Measurements from ENCODE around the gene CCL21. TPM values are rescaled to one million over a fixed set of nuclear protein-coding genes. Genes with fewer than 3 reads are reported as not detected.
"Not testable (repeated sequence)": the region's sequence is repeated elsewhere in the genome, so short reads cannot be mapped to it uniquely, and the experiment has no call there.

The CCL21 gene
- total and polyA plus RNA-seq, 2 experiments from 2014 or later = not detected

DNA sequence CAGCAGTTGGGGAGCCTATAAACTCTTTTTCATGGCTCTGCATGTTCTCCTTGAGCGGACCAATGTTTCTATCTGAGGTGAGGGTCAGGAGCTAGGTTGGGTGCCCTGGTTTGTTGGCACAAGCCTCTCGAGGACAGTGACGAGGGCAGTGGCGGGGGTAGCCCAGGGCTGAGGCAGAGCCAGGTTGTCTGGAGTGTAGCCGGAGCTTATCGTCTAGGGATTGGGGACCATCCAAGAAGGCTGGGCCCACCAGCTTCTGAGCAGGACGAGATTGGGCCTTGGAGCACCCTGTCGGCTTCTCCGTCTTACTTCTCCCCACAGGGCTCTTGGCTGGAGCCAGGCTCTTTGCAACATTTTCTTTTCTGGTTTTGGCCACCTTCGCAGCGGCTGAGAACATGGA is 13.2 kb upstream of the CCL21 start:
- Histone ChIP-seq H3K27ac (no peak overlapping the region), H3K9me2 (replicated peaks; ENCODE audit: insufficient read depth) (no peaks in the 10 kb centered on the region), H3K9me3 (ENCODE audit: low read depth) (no peaks in the 10 kb centered on the region), H3K36me3 (replicated peaks; ENCODE audit: insufficient read depth, low read depth) (no peaks in the 10 kb centered on the region), H2AFZ (no peak overlapping the region), H3K79me2 (no peaks in the 10 kb centered on the region), H3K4me3 (no peak overlapping the region), H3K4me2 (no peak overlapping the region), H4K20me1 (ENCODE audit: insufficient read depth, poor library complexity, severe bottlenecking) (no peaks in the 10 kb centered on the region), H3K4me1 (ENCODE audit: insufficient read depth) (no peaks in the 10 kb centered on the region), H3K27me3 (no peaks in the 10 kb centered on the region)
- TF ChIP-seq, protein P1, sequence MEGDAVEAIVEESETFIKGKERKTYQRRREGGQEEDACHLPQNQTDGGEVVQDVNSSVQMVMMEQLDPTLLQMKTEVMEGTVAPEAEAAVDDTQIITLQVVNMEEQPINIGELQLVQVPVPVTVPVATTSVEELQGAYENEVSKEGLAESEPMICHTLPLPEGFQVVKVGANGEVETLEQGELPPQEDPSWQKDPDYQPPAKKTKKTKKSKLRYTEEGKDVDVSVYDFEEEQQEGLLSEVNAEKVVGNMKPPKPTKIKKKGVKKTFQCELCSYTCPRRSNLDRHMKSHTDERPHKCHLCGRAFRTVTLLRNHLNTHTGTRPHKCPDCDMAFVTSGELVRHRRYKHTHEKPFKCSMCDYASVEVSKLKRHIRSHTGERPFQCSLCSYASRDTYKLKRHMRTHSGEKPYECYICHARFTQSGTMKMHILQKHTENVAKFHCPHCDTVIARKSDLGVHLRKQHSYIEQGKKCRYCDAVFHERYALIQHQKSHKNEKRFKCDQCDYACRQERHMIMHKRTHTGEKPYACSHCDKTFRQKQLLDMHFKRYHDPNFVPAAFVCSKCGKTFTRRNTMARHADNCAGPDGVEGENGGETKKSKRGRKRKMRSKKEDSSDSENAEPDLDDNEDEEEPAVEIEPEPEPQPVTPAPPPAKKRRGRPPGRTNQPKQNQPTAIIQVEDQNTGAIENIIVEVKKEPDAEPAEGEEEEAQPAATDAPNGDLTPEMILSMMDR (IDR thresholded peaks at IDR 0.05; ENCODE audit: poor library complexity) = no peak
- TF ChIP-seq EZH2 (IDR thresholded peaks at IDR 0.05; ENCODE audit: borderline replicate concordance) = no peak
- TF ChIP-seq EZH2phosphoT487 (IDR thresholded peaks at IDR 0.05; ENCODE audit: low read depth, severe bottlenecking, unreplicated experiment) = no peak
- 90% methylated on average over 11 of the region's 11 CpGs for WGBS (ENCODE audit: low lambda C conversion rate, missing lambda C conversion rate)
- no peak for DNase-seq (ENCODE audit: low spot score)

DNA sequence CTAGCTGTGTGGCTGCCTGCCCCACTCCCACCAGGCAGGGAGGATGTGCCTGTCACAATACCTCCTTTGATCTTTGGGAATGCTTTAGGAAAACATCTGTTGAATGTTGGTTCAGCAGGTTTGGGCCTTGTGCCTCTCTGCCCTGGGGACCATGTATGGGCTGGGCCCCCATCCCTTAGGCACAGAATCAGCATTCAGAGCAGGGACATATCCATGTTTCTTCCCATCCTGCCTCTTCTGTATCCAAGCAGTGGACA is 9.8 kb upstream of the CCL21 start:
- H3K79me2 ChIP-seq; H3K9me3 ChIP-seq (ENCODE audit: low read depth); H3K27ac ChIP-seq; H3K4me1 ChIP-seq (ENCODE audit: insufficient read depth); H4K20me1 ChIP-seq (ENCODE audit: insufficient read depth, poor library complexity, severe bottlenecking); H3K9me2 ChIP-seq (replicated peaks; ENCODE audit: insufficient read depth); H3K4me2 ChIP-seq; H3K4me3 ChIP-seq; H3K36me3 ChIP-seq (replicated peaks; ENCODE audit: insufficient read depth, low read depth); H2AFZ ChIP-seq; H3K27me3 ChIP-seq; DNase-seq (ENCODE audit: low spot score): not testable (repeated sequence)

GRCh38 chr9:34719021-34719768 is 9.3 kb upstream of the CCL21 start:
- Histone ChIP-seq H3K36me3 (replicated peaks; ENCODE audit: insufficient read depth, low read depth) (no peaks in the 10 kb centered on the region), H2AFZ (no peak overlapping the region), H3K4me1 (ENCODE audit: insufficient read depth) (no peaks in the 10 kb centered on the region), H3K27me3 (no peaks in the 10 kb centered on the region), H4K20me1 (ENCODE audit: insufficient read depth, poor library complexity, severe bottlenecking) (no peaks in the 10 kb centered on the region), H3K9me2 (replicated peaks; ENCODE audit: insufficient read depth) (no peaks in the 10 kb centered on the region), H3K4me2 (no peak overlapping the region), H3K27ac (no peak overlapping the region), H3K4me3 (no peak overlapping the region), H3K79me2 (no peaks in the 10 kb centered on the region), H3K9me3 (ENCODE audit: low read depth) (no peaks in the 10 kb centered on the region)
- WGBS (ENCODE audit: low lambda C conversion rate, missing lambda C conversion rate) = 85% methylated on average over 8 of the region's 8 CpGs
- no peak for TF ChIP-seq EZH2phosphoT487 (IDR thresholded peaks at IDR 0.05; ENCODE audit: low read depth, severe bottlenecking, unreplicated experiment)
- TF ChIP-seq, protein P1 (IDR thresholded peaks at IDR 0.05; ENCODE audit: poor library complexity) = no peak
- no peak for TF ChIP-seq EZH2 (IDR thresholded peaks at IDR 0.05; ENCODE audit: borderline replicate concordance)
- no peak for DNase-seq (ENCODE audit: low spot score)

DNA sequence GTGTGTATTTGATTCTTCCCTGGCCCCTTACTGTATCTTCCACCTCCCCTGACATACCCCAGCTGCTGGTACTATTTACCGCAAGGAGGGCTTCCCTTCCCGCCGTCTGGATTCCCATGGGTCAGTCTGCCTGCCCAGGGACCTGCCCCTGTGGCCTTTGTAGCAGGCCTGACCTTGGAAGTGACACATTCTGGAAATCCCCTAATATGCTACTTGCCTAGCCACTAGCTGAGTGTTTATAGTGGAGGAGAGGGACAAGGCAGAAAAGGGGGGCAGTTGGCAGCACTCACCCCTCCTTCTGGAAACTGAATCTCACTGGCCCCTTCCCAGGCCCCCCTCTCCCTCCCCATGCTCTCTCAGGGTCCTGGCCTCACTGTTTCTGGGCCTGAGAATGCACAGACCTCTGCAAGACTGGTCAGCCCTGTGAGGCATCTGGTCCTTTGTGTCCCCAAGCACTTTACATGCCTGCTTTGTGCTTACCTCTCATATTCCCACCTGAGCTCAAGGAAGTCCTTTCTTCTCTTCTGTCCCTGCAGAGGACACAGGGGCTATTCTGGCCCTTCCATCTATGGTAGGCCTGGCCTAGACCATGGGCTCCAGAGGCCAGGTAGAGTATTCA is 8.2 kb upstream of the CCL21 start:
- no peak for TF ChIP-seq EZH2phosphoT487 (IDR thresholded peaks at IDR 0.05; ENCODE audit: low read depth, severe bottlenecking, unreplicated experiment)
- TF ChIP-seq EZH2 (IDR thresholded peaks at IDR 0.05; ENCODE audit: borderline replicate concordance) = no peak
- TF ChIP-seq, protein P1 (IDR thresholded peaks at IDR 0.05; ENCODE audit: poor library complexity) = no peak
- WGBS (ENCODE audit: low lambda C conversion rate, missing lambda C conversion rate) = 68% methylated on average over 3 of the region's 3 CpGs
- DNase-seq (ENCODE audit: low spot score) = no peak

More for the DNA sequence above, 8.2 kb upstream of the CCL21 start:
- Histone ChIP-seq H2AFZ (no peak overlapping the region), H3K79me2 (no peaks in the 10 kb centered on the region), H3K4me3 (no peak overlapping the region), H4K20me1 (ENCODE audit: insufficient read depth, poor library complexity, severe bottlenecking) (no peaks in the 10 kb centered on the region), H3K9me3 (ENCODE audit: low read depth) (no peaks in the 10 kb centered on the region), H3K4me2 (no peak overlapping the region), H3K27ac (no peak overlapping the region), H3K4me1 (ENCODE audit: insufficient read depth) (no peaks in the 10 kb centered on the region), H3K27me3 (no peaks in the 10 kb centered on the region), H3K36me3 (replicated peaks; ENCODE audit: insufficient read depth, low read depth) (no peaks in the 10 kb centered on the region), H3K9me2 (replicated peaks; ENCODE audit: insufficient read depth) (no peaks in the 10 kb centered on the region)

All from hepatocyte (in vitro differentiated cells).